HG02970 (cell line): ENCODE data around the gene RADX.
"Not testable (repeated sequence)": the region's sequence is repeated elsewhere in the genome, so short reads cannot be mapped to it uniquely, and the experiment has no call there.

Experiments used
- ATAC-seq: cut with Tn5 transposase; IDR thresholded peaks from one replicate; pipeline ENCODE4 v1.9.1; 2021; ENCODE audit warnings: mild to moderate bottlenecking, moderate library complexity, moderate number of reproducible peaks; ENCODE audit not compliant: unreplicated experiment, low FRiP score

The RADX gene, protein sequence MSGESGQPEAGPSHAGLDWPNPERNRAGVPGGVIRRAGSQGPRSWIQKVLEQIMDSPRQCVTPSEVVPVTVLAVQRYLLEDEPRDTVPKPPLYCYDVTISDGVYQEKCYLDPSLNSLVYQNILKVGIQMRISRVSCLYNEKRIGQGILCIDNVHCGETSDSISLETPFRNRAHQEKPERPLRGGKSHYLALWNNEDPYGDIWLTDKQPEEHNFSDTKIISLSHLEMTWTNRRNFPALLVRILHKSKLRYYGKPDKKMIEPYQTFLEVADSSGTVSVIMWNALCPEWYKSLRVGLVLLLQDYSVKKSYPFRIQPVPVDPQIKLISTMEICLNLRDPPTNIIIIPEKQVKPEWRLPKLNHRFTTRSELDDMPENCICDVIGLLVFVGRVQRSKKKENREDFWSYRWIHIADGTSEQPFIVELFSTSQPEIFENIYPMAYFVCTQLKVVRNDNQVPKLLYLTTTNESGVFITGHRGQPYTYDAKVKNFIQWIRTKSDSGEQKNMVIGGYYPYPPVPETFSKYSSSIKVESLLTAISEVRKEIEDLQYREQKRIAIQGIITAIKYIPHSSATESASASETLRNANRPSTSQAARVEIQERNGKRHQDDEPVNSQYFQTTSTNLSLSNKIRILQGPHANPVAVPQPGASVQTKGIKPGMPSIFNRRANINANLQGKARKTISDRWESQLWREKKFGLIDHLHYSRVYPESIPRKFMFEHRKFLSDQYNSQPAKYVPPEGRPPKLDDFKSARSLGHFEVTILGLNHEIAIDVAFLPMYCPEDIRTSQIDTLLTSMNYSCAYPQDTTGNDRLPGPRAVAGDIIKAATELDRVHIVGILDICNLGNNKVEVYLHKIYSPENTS

DNA sequence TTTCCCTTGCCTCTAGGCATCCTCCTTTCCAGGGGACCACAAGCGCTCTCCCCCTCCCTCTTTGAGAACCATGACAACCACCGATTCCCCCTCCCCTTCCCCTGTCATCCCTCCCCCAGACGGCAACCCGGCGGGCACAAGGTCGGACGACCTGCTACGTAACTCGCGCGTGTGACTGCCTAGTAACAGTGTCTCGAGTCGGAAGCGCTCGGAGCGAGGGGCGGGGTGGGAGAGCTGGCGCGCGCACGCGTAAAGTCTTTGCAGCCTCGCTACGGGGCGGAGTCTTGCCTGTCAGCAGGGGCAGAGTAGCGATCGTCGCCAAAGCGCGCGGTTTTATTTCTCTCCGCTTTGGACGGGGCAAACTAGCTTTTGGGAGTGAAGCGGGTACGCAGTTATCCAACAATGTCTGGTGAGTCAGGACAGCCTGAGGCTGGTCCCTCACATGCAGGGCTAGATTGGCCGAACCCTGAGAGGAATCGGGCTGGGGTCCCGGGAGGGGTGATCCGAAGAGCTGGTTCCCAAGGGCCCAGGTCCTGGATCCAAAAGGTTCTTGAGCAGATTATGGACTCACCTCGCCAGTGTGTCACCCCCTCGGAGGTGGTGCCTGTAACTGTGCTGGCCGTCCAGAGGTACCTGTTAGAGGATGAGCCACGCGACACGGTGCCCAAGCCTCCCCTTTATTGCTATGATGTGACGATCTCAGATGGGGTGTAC is at the start of gene RADX:
Gene RADX (plus strand): TSS at position 300 of the 714 bp plus-strand sequence. CDS start 103 bp downstream, at position 403.
- peak; percentile 99 for ATAC-seq

DNA sequence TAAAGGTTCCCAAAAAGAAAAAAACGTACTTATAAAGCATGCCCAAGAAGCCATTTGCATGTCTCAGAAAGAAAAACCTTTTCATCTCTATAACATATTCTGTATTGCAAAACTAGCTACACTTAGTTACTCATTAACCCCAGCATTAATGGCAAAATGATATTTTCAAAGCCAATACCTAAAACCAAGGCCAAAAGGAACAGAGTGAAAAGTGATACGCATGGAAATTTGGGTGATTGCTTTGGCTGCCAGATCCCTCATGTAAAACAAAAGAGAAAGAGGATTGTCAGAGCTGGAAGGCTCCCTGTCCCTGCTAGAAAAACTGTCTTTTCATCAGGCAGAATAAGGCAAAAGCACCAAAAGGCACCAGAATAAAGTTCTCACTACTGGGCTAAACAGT is 46.8 kb upstream of the RADX start:
- ATAC-seq: no peak

DNA sequence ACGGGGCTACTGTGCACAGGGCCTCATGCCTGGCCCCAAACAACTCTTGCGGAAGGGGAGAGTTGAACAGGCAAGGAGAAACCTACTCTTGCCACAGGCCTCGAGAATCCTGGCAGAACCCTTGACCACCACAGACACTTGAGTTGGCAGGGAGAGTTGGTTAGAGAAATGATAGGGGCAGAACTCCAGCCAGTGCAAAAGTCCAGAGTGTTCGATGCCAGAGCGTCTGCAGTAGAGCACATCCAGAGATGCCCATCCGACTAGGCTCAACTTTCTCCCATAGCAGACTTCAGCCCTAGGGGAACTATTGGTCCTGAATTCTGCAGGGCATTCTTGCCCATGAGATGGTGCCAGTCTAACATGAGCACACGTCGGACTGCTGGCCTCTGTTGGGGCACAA is 45.4 kb upstream of the RADX start:
- ATAC-seq: no peak

DNA sequence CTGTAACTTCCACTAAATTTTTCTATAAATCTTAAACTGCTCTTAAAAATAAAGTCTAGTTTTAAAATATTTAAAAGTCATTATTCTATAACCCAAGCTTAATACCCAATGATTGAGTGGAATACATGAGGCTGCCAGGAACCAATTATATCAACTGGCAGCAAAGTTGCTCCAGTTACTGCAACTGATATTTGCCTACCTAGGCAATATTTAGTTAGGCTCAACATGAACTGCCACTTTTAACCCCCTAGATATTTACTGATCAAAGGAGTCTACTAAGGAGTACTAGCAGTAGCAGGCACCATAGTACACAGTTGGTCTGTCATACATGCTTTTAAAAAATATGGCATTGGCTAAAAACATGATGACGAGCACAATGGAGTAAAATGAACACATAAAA is 29.9 kb upstream of the RADX start:
- ATAC-seq: no peak

DNA sequence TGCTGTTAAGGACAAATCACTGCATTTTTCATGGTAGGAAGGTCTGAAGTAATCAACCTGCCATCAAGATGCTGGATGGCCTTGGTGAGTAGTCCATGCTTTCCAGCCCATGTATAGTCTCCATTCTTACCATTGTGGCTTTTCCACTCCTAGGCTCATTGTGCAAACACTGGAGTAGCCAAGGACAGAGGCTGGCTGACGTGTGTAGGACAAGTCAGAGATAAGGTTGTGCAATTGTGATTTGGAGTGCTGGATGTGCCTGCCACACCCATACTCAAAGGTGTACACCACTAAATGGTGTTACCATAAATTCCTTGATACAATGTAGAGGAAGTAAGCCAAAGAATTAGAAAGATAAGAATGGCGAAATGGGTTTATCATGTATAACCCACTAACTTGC is 26.3 kb upstream of the RADX start:
- no peak for ATAC-seq

DNA sequence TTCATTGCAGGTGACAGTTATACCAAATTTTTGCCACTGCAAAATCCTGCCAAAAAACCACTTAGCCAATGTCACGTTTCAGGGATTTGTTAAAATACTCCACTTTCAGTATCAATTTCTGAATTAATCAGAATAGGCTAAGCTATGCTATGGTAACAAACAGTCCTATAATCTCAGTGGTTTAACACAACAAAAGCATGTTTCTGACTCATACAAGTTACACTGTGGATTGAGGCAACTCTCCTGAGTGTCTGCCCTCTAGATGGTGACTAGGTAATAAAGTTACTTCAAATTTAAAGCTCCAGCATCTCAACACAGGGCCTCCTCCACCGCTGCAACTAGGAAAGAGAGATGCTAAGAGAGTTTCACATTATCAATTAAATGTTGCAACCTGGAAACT is 23.0 kb upstream of the RADX start:
- no peak for ATAC-seq

DNA sequence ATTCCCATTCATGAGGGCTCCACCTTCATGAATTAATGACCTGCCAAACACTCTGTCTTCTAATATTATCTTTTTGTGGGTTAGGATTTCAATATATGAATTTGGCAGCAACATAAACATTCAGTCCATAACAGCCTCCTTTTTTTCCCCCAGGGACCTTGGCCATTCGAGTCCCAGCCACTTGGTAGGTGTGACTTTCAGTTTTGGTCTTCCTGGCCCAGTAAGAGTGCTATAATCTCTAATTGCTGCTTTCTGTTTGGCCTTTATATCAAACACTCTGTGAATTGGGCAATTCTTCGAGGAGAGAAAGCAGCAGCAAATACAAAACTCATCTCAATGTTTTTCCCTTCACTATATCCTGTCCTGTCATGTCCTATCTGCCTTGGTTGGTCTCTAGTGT is 12.4 kb upstream of the RADX start:
- ATAC-seq: no peak

DNA sequence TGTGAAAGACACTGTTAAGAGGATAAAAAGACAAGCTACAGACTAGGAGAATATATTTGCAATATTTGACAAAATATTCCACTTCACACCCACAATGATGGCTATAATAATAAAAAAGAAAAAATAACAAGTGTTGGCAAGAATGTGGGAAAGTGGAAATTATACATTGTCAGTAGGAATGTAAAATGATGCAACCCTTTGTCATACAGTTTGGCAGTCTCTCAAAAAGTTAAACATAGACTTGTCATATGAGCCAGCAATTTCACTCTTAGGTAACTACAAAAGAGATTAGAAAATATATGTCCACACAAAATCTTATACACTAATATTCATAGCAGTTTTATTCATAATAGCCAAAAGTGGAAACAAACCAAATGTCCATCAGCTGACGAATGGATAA is 5.2 kb upstream of the RADX start:
- ATAC-seq: no peak

DNA sequence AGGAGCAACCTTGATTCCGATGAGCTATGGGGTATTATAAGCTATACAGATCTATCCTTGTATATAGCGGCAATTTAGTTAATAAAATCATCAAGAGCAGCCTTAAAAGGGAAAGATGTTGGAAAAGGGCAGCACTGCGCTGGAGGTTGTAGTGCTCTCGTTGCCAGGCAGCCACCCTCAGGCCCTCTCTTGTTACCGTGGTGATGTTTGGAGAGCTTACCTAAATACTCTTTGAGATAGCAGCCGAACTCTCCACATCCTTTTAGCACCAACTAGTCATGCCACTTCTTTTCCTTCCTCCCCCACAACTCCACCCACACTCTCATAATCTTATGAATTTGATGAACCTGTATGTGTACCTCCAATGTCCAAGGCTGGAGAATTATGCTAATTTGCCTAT is 3.8 kb upstream of the RADX start:
- ATAC-seq: no peak

DNA sequence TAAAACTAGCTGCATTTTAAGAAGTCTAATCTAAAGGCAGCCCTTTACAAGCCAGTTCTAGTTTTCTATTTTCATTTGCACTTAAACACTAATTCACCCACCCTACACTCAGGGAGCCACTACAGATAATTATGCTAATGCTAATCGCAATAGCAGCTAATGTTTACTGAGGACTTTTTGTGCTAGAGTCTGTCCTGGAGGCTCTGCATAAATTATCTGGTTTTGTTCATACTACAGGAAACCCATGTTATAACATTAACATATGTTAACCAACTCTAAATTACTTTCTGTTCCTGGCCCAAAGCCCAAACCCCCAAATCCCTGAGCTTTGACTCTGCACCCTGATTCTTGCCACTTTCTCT is 480 bp upstream of the RADX start:
- peak; percentile 5 for ATAC-seq

DNA sequence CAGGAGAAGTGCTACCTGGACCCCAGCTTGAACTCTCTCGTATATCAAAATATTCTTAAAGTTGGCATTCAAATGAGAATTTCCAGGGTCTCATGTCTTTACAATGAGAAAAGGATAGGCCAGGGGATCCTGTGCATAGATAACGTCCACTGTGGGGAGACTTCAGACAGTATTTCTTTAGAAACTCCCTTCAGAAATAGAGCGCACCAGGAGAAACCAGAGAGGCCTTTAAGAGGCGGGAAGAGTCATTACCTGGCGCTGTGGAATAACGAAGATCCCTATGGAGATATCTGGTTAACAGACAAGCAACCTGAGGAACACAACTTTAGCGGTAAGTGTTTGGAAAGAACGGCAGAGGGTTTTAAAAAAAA is 600 bp downstream of the RADX start:
- ATAC-seq: peak; percentile 5

DNA sequence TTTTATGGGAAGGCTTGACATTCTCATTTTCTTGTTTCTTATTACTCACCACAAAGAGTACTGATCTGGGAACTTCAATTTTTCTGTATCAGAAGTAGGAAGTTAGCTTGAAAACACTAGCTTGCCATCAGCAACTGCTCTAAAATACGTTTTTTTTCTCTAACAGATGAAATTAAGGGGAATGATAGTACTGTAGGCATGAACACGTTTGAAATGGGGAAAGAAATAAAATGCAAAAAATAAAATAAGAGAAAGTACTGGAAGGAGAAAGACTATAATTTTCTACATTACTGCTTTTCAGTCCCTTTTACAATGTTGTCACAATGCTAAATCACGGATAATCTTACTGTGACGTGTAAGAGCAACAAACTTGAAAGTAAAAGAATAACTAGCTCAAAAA is 1.5 kb downstream of the RADX start:
- no peak for ATAC-seq

DNA sequence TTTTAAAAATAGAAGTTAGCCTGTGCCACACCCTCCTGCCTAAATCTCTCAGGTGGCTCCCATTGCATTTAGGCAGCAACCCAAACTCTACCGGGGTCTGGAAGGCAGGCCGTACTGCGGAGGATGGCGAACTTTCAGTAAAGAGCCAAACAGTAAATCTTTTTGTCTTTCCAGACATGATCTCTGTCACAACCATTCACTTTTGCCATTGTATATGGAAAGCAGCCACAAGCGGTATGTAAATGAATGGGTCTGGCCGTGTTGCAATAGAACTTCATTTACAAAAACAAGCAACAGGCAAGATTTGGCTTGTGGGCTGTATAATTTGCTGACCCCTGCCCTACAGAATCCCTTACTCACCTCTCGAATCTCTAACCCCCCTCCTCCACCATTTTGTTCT is 3.3 kb downstream of the RADX start:
- no peak for ATAC-seq

DNA sequence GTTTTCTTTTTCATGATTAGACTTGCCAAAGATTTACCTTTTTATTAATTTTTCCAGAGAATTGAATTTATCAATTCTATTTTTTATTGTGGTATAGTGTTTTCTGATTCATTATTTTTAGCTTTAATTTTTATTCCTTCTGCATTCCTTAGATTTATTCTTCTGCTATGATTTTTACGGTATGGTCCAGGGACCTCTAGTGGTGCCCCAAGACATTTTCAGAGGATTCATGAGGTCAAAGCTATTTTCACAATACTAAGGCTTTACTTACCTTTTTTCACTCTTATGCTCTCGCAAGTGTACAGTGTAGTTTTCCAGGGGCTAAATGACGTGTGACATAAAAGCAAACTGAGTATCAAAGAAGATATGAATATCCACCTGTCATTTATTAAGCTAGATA is 8.0 kb downstream of the RADX start:
- no peak for ATAC-seq

DNA sequence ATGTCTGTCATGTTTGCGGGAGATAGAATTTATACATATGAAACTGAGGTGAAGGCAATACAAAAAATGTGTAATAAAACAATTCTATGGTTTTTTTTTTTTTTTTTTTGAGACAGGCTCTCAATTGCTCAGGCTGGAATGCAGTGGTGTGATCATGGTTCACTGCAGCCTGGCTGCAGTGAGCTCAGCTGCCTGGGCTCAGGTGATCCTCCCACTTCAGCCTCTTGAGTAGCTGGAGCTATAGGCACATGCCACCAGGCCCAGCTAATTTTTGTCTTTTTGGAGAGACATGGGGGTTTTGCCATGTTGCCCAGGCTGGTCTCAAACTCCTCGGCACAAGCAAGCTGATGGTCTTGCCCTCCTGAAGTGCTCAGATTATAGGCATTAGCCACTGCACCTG is 10.1 kb downstream of the RADX start:
- ATAC-seq: no peak

DNA sequence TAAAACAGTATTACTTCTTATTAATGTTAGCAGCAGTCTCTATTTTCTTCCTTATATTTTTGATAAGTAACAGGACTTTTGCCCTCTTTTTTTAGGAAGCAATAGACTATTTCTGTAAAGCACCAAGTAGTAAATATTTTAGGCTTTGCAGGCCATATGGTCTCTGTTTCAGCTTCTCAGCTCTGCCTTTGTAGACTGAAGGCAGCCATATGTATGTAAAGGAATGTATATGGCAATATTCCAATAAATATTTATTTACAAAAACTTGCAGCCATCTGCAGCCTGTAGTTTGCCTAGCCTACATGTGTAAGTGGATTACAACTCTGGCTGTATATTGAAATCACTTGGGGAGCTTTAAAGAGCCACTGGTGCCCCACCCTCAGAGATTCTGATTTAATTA is 15.0 kb downstream of the RADX start:
- no peak for ATAC-seq

DNA sequence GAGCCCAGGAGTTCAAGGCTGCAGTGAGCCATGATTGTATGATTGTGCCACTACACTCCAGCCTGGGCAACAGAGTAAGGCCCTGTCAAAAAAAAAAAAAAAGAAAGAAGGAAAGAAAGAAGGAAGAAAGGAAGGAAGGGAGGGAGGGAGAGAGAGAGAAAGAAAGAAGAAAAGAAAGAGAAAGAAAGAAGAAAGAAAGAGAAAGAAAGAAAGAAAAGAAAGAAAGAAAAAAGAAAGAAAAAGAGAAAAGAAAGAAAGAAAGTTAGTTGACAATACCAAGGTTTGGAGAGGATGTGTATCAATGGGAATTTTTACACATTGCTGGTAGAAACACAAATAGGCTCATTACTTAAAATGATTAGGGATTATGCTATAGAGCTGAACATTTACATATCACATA is 19.8 kb downstream of the RADX start:
- no peak for ATAC-seq

DNA sequence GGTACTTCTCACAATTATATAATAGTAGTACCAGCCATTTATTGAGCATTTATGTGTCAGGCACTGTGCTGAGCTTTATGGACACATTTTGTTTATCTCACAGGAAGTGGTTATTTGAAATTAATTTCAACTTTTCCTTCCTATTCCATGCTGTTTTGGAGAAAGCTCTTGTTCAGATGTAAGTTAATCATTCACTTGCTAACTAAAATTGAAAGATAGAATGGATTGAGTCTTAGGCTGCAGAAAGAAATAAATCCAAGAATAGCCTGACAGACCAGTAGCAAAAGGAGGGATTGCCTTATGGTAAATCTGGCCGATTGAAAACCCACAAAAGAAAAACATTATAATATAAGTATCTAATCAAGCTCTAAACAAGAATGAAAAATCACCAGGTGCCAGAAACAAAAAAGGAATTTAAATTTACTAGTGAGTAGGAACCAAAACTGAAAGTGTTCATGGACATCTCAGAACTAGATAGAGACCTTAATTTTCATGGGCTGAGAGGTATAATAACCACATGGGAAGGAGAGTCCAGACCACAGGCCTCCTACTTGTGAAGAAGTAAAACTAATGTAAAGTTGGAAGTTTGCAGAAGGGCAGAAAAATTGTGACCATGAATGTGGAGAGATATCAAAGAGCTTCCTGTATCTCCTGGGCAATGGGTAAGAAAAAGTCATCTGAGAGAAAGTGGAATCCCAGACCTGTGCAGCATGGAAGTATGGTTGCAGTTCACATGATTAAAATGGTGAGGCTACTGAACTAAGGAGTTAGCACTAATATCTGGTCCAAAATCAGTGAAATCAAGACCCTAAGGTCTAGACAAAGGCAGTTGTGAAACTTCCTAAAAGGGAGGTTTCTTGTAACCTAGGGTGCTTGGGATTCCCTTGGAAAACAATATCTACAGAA is 38.0 kb downstream of the RADX start:
- peak; percentile 76 for ATAC-seq

DNA sequence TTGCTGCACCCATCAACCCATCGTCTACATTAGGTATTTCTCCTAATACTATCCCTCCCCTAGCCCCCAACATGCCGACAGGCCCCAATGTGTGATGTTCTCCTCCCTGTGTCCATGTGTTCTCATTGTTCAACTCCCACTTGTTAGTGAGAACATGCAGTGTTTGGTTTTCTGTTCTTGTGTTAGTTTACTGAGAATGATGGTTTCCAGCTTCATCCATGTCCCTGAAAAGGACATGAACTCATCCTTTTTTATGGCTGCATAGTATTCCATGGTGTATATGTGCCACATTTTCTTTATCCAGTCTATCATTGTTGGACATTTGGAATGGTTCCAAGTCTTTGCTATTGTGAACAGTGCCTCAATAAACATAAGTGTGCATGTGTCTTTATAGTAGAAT is 41.8 kb downstream of the RADX start:
- ATAC-seq: not testable (repeated sequence)

DNA sequence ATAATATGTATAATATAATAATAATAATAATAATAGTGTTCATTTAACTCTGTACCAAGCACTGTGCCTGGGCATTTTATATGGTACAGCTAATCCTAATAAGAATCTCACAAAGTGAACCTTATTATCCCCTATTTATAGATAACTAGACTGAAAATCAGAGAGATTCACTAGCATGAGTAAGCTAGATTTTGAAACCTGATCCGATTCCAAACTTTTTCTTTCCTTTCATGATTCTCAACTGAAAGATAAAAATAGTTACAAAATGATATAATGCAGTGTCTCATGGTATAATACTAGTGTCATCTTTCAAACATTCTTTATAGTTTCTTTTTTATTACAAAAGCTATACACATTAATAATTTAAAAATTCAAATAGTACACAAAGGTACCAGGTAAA is 58.9 kb downstream of the RADX start:
- no peak for ATAC-seq
